IPS DF 6.9 (cell line): ENCODE measurements around the gene MNT.
A peak's percentile ranks its signal among the peaks of the same experiment; 100 is the strongest.

Experiments used
- DNase-seq: peaks from one replicate; pipeline ENCODE4 v3.0.0-alpha.2; 2013; ENCODE audit warnings: low read depth, low spot score
- H3K27ac ChIP-seq: one replicate; pipeline ENCODE4 v1.5.1; 2013; ENCODE audit warnings: low read length, control low read depth
- H3K27me3 ChIP-seq: 2 replicates; pipeline ENCODE4 v1.6.1; 2013; ENCODE audit warnings: mild to moderate bottlenecking, low read length; ENCODE audit not compliant: control insufficient read depth, insufficient read depth
- H3K36me3 ChIP-seq: 2 replicates; pipeline ENCODE4 v1.6.1; 2013; ENCODE audit warnings: low read length; ENCODE audit not compliant: control insufficient read depth, insufficient read depth
- H3K4me1 ChIP-seq: 2 replicates; pipeline ENCODE4 v1.6.1; 2013; ENCODE audit warnings: low read length; ENCODE audit not compliant: control insufficient read depth, insufficient read depth
- H3K4me3 ChIP-seq: 2 replicates; pipeline ENCODE4 v1.5.1; 2013; ENCODE audit warnings: mild to moderate bottlenecking, low read length
- H3K9me3 ChIP-seq: 2 replicates; pipeline ENCODE4 v1.6.1; 2013; ENCODE audit warnings: low read length, inconsistent platforms; ENCODE audit not compliant: control insufficient read depth, insufficient read depth
- WGBS: extraction: QIAGEN DNeasy Blood & Tissue Kit; methylation state at CpG from one replicate; pipeline ENCODE4 v1.1.7; 2013; ENCODE audit warnings: mixed read lengths, missing lambda C conversion rate; ENCODE audit not compliant: insufficient read length, insufficient coverage; 5-methylcytosine and 5-hydroxymethylcytosine counted together

The MNT gene

DNA sequence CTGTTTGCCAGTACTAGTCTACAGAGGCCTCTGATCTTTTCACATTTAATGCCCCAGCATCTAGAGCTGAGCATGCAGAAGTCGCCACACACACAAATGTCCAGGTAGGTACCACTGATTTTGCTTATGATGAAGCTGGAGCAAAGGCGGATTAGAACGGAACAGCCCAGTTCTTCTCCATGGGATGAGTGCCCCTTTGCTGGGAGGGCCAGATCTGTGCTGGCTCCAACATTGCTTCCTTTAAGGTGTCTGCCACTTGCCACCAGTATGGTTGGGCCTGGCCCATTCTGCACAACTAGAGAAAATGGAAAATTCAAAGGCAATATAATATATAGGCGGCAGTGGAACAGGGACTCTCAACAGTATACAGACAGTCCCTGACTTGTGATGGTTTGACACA lies 2.2 kb upstream of the MNT start:
- no CpG with 5 or more reads among the region's 4 CpGs for WGBS
- no peaks in the 10 kb centered on the region for H3K27me3 ChIP-seq
- H3K4me3 ChIP-seq = no peak overlapping the region
- DNase-seq = no peak
- H3K27ac ChIP-seq = no peak overlapping the region
- no peaks in the 10 kb centered on the region for H3K9me3 ChIP-seq
- H3K36me3 ChIP-seq = no peaks in the 10 kb centered on the region
- H3K4me1 ChIP-seq = peaks cover 4% of the 10 kb centered on the region; the same call in 1 of the 2 replicates

- Histone ChIP-seq H3K27me3 (no peaks in the 10 kb centered on the region), H3K4me1 (peaks cover 8% of the 10 kb centered on the region; the same call in 1 of the 2 replicates), H3K9me3 (no peaks in the 10 kb centered on the region), H3K4me3 (peak overlapping the region; percentile 38; the same call in 1 of the 2 replicates), H3K36me3 (no peaks in the 10 kb centered on the region), H3K27ac (no peak overlapping the region)
- no CpG with 5 or more reads among the region's 15 CpGs for WGBS
- no peak for DNase-seq
Observed at GRCh38 chr17:2402544-2402943, 1.7 kb upstream of the MNT start.

- WGBS = no CpG with 5 or more reads among the region's 72 CpGs
- no peaks in the 10 kb centered on the region for H3K36me3 ChIP-seq
- H3K27me3 ChIP-seq = no peaks in the 10 kb centered on the region
- H3K4me1 ChIP-seq = peaks cover 10% of the 10 kb centered on the region
- no peak overlapping the region for H3K27ac ChIP-seq
- peak; percentile 95 for DNase-seq
- H3K4me3 ChIP-seq = peak overlapping the region; percentile 88; the same call in 1 of the 2 replicates
- no peaks in the 10 kb centered on the region for H3K9me3 ChIP-seq
Observed at GRCh38 chr17:2401426-2402221, 764 bp upstream of the MNT start.

DNA sequence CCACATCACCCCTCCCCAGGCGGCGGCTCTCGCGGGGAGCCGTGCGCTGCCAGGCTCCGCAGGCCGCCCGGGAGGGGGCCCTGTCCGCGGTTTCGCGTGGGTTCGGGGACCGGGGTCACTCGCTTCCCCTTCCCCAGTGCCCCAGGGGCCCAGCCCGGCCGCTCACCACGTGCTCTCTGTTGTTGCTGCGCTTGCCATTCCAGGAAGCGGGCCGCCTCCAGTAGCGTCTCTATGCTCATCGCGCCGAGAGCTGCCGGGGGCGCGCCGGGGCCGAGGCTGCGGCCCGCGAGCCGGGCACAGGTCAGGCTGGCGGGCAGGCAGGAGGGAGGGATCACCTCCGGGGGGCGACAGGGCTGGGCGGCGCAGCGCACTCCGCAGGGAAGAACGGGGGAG lies 390 bp downstream of the MNT start:
- Histone ChIP-seq H3K4me1 (peaks cover 17% of the 10 kb centered on the region), H3K27ac (no peak overlapping the region), H3K4me3 (peak overlapping the region; percentile 88), H3K36me3 (no peaks in the 10 kb centered on the region), H3K9me3 (no peaks in the 10 kb centered on the region), H3K27me3 (no peaks in the 10 kb centered on the region)
- no CpG with 5 or more reads among the region's 43 CpGs for WGBS
- DNase-seq = no peak

DNA sequence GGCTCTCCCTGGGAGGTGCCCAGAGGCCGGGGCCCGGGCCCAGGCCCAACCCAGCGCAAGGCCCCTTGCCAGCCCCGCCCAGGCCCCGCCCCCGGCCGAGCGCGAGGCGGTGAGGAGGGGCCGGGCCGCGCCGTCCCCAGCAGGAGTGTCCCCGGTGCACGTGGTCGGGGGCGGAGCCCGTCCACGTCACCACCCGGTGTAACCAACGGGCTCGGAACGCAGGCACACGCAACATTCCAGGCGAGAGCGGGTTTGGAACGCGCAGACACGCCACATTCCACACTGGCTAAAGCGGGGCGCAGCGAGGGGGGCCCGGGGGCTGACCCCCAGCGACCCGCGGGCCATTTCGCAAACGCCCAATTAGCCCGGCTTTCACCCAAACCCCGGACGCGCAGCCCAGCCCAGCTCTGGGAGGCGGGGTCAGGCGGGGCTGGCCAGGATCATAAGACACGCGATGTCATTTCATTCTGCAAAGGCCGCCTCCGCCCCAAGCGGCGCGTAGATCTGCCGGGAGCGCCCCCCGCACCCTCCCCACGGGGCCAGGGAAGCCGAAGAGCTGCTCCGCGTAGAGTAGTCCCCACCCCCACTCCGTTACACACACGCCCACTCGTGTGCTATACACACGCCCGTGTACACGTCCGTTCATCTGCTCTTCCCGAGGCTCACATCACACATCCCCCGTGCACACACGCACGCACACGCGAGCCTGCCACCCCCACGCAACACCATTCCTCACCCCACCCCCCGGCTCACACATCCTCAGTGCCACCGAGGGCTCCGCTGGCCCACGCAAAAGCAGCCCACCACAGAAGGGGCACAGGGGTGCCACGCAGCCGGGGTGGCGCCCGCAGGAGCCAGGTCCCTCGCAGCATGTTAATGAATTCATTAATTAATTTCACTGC lies 1.0 kb downstream of the MNT start:
- peak; percentile 90 for DNase-seq
- H3K27ac ChIP-seq = no peak overlapping the region
- no peaks in the 10 kb centered on the region for H3K36me3 ChIP-seq
- H3K9me3 ChIP-seq = no peaks in the 10 kb centered on the region
- peak overlapping the region; percentile 88 for H3K4me3 ChIP-seq
- H3K4me1 ChIP-seq = peaks cover 18% of the 10 kb centered on the region
- WGBS = no CpG with 5 or more reads among the region's 82 CpGs
- H3K27me3 ChIP-seq = no peaks in the 10 kb centered on the region

GRCh38 chr17:2398655-2399571 lies 1.9 kb downstream of the MNT start:
- Histone ChIP-seq H3K4me3 (peak overlapping the region; percentile 75; the same call in 1 of the 2 replicates), H3K4me1 (peaks cover 21% of the 10 kb centered on the region), H3K36me3 (no peaks in the 10 kb centered on the region), H3K9me3 (no peaks in the 10 kb centered on the region), H3K27ac (no peak overlapping the region), H3K27me3 (no peaks in the 10 kb centered on the region)
- no peak for DNase-seq
- WGBS = no CpG with 5 or more reads among the region's 55 CpGs

DNA sequence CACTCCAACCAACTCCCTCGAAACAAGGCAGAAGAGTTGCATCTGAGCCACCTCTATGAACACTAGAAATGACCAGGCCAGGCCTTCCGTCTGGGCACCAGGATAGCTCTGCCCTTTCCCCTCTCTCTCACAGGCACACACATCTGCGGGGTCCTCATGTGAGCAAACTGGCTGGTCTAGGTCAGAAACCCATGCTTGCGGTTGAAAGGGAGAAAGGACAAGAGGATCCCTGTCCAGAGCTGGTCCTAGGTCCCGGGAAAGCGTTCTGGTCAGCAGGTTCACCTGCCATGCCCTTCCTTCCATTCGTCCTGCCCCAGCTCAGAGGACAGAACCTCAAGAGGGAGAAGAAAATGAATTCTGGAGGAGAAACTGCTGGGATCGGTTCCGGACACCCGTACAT lies 2.7 kb downstream of the MNT start:
- Histone ChIP-seq H3K27me3 (no peaks in the 10 kb centered on the region), H3K9me3 (no peaks in the 10 kb centered on the region), H3K4me1 (peaks cover 21% of the 10 kb centered on the region), H3K27ac (no peak overlapping the region), H3K36me3 (no peaks in the 10 kb centered on the region), H3K4me3 (no peak overlapping the region)
- no peak for DNase-seq
- WGBS = no CpG with 5 or more reads among the region's 10 CpGs

DNA sequence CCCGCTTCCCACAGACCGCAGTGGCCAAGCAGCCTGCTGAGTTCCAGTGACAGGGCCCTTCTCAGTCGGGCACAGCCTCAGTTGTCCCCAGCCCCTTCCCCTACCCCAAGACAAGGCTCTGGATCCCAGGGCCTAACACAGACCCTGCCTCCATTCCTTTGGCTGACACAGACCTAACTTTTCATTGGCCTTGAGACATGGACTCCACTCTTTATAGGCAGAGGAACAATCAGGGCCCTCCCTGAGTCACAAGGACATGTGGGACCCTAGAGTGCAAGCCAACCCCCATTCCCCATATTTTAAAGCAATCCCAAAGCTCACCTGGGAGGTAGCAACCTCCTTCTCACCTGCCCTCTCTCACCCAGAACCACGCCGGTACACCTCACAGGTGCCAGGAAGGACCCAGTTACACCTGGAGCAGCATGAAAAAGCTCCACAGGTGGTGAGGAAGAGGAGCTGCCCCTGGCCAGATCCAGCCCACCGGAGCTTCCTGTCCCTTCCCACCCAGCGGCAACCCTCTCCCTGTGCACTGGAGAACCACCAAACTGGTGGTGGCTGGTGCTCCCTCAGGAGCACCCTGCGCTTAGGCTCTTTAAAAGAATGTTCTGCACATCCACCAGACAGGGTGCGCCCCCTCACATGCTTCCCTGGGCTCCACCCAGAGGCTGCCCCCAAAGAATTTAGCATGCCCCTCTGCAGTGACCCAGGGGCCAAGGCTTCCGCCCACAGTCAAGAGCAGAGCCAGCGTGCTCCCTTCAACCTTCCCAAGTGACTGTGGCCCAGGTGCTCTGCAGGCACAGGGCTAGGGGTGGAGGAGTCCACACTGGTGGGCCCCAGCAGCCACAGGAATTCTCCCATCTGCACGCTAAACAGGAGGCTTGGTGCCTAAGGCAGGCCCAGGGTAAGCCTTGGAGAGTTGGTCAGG lies 3.4 kb downstream of the MNT start:
- peaks cover 21% of the 10 kb centered on the region for H3K4me1 ChIP-seq
- H3K9me3 ChIP-seq = no peaks in the 10 kb centered on the region
- no peaks in the 10 kb centered on the region for H3K27me3 ChIP-seq
- no peaks in the 10 kb centered on the region for H3K36me3 ChIP-seq
- no peak overlapping the region for H3K4me3 ChIP-seq
- DNase-seq = no peak
- no CpG with 5 or more reads among the region's 12 CpGs for WGBS
- H3K27ac ChIP-seq = no peak overlapping the region

DNA sequence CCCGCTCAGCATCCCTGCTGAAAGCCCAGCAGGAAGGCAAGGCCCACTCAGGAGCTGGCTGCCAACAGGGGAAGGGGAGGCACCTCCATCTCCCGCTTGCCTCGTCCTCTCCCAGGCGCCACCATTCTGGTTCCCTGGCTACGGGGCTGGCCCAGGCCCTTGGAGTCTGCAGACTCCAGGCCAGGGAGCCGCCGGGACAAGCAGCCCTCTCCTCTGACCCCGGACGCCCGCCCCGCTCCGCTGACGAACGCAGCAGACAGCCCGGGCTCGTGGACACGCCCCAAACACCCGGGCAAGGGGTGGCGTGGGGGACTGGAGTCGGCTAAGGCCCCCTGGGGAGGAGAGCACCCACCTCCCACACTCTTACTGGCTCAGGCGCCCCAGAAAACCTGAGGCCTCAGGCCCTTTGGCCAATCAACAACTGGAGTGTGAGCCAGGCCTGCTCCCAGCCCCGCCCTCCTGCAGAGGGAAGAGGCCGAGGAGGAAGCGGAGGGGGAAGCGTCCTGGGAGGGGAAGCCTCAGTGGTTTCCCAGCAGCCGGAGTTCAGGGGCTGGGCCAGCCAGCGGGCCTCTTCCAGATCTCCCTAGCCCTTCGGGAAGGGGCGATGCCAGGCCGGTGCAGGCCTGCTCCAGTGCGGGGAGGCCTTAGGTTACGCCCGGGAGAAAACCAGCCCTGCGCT lies 4.2 kb downstream of the MNT start:
- Histone ChIP-seq H3K27me3 (no peaks in the 10 kb centered on the region), H3K27ac (no peak overlapping the region), H3K9me3 (no peaks in the 10 kb centered on the region), H3K36me3 (no peaks in the 10 kb centered on the region), H3K4me3 (peak overlapping the region; percentile 16; the same call in 1 of the 2 replicates), H3K4me1 (peaks cover 21% of the 10 kb centered on the region)
- WGBS = no CpG with 5 or more reads among the region's 34 CpGs
- DNase-seq = peak; percentile 79
